Measurements from ENCODE around the gene RNF212.

RNF212 gene

GRCh38 chr4:1061760-1062159 lies 51.6 kb downstream of the RNF212 start:
- H3K27ac ChIP-seq (replicated peaks): no peak overlapping the region
- no peak overlapping the region for H3K4me3 ChIP-seq (replicated peaks; ENCODE audit: insufficient read depth, low read length)
- TF ChIP-seq SPI1 (IDR thresholded peaks at IDR 0.05; ENCODE audit: borderline replicate concordance, low read depth) (no peak), POLR2AphosphoS5 (IDR thresholded peaks at IDR 0.05; ENCODE audit: low read depth) (no peak), REST (IDR thresholded peaks at IDR 0.05; ENCODE audit: insufficient replicate concordance, low read depth) (no peak), CTCF (IDR thresholded peaks at IDR 0.05; ENCODE audit: insufficient read depth, low read length) (no peak), GABPA (IDR thresholded peaks at IDR 0.05; ENCODE audit: low read depth) (no peak)
- H3K27me3 ChIP-seq (ENCODE audit: insufficient read depth, poor library complexity, severe bottlenecking): peaks cover 2% of the 10 kb centered on the region
- no peak for DNase-seq (ENCODE audit: low read depth in 1 of 2, low spot score in 1 of 2)

- no peak overlapping the region for H3K27ac ChIP-seq (replicated peaks)
- no peak overlapping the region for H3K4me3 ChIP-seq (replicated peaks; ENCODE audit: insufficient read depth, low read length)
- peaks cover 2% of the 10 kb centered on the region for H3K27me3 ChIP-seq (ENCODE audit: insufficient read depth, poor library complexity, severe bottlenecking)
- no peak for DNase-seq (ENCODE audit: low read depth in 1 of 2, low spot score in 1 of 2)
- no peak for TF ChIP-seq POLR2AphosphoS5 (IDR thresholded peaks at IDR 0.05; ENCODE audit: low read depth)
- no peak for TF ChIP-seq SPI1 (IDR thresholded peaks at IDR 0.05; ENCODE audit: borderline replicate concordance, low read depth)
- no peak for TF ChIP-seq CTCF (IDR thresholded peaks at IDR 0.05; ENCODE audit: insufficient read depth, low read length)
- TF ChIP-seq GABPA (IDR thresholded peaks at IDR 0.05; ENCODE audit: low read depth): no peak
- TF ChIP-seq REST (IDR thresholded peaks at IDR 0.05; ENCODE audit: insufficient replicate concordance, low read depth): no peak
Measured at GRCh38 chr4:1061056-1061700, 52.2 kb downstream of the RNF212 start.

GRCh38 chr4:1060621-1061020 lies 52.7 kb downstream of the RNF212 start:
- DNase-seq (ENCODE audit: low read depth in 1 of 2, low spot score in 1 of 2): no peak
- Histone ChIP-seq H3K4me3 (replicated peaks; ENCODE audit: insufficient read depth, low read length) (no peak overlapping the region), H3K27ac (replicated peaks) (no peak overlapping the region), H3K27me3 (ENCODE audit: insufficient read depth, poor library complexity, severe bottlenecking) (peaks cover 3% of the 10 kb centered on the region)
- TF ChIP-seq CTCF (IDR thresholded peaks at IDR 0.05; ENCODE audit: insufficient read depth, low read length) (no peak), GABPA (IDR thresholded peaks at IDR 0.05; ENCODE audit: low read depth) (no peak), POLR2AphosphoS5 (IDR thresholded peaks at IDR 0.05; ENCODE audit: low read depth) (no peak), SPI1 (IDR thresholded peaks at IDR 0.05; ENCODE audit: borderline replicate concordance, low read depth) (no peak), REST (IDR thresholded peaks at IDR 0.05; ENCODE audit: insufficient replicate concordance, low read depth) (no peak)

All from HL-60 (cell line).